Kidney epithelial cell (primary cell): ENCODE data around the gene UBE2U. TPM values are rescaled to one million over a fixed set of nuclear protein-coding genes. Genes with fewer than 3 reads are reported as not detected.
"Not testable (repeated sequence)": the region's sequence is repeated elsewhere in the genome, so short reads cannot be mapped to it uniquely, and the experiment has no call there.

Experiments
- DNase-seq: peaks from one replicate; pipeline ENCODE4 v3.0.0-alpha.2; 2010; ENCODE audit warnings: low read depth
- H3K27me3 ChIP-seq: 2 replicates; pipeline ENCODE4 v1.6.0; 2011; ENCODE audit warnings: low read length; ENCODE audit not compliant: control insufficient read depth, insufficient read depth
- H3K36me3 ChIP-seq: 2 replicates; pipeline ENCODE4 v1.5.1; 2011; ENCODE audit warnings: low read length; ENCODE audit not compliant: control insufficient read depth, insufficient read depth
- H3K4me3 ChIP-seq: 2 replicates; pipeline ENCODE4 v1.5.1; 2011; ENCODE audit warnings: low read depth, mild to moderate bottlenecking, control low read depth, low read length
- CTCF ChIP-seq: IDR thresholded peaks from 2 replicates; pipeline ENCODE4 v1.5.1; 2011; ENCODE audit warnings: mild to moderate bottlenecking, moderate library complexity, low read length, control low read depth, inconsistent platforms; ENCODE audit not compliant: insufficient read depth, poor library complexity, severe bottlenecking
- total RNA-seq: library from RNA; depleted of rRNA; stranded (reverse); fragments of >200 nt; gene quantifications from 2 replicates; pipeline ENCODE4 v1.2.3, GENCODE V29; 2015

UBE2U gene
- total RNA-seq, 1 donor from 2014 or later: not detected

GRCh38 chr1:64235910-64236309 is 32.5 kb downstream of the UBE2U start:
- no peaks in the 10 kb centered on the region for H3K27me3 ChIP-seq
- no peak for DNase-seq
- no peaks in the 10 kb centered on the region for H3K36me3 ChIP-seq
- H3K4me3 ChIP-seq: no peak overlapping the region
- no peak for TF ChIP-seq CTCF

- no peak for TF ChIP-seq CTCF
- no peak overlapping the region for H3K4me3 ChIP-seq
- DNase-seq: no peak
- no peaks in the 10 kb centered on the region for H3K36me3 ChIP-seq
- H3K27me3 ChIP-seq: no peaks in the 10 kb centered on the region
These were observed 33.1 kb downstream of the UBE2U start for GRCh38 chr1:64236541-64236954.

- H3K27me3 ChIP-seq, H3K4me3 ChIP-seq, DNase-seq, H3K36me3 ChIP-seq: not testable (repeated sequence)
These were observed 36.1 kb downstream of the UBE2U start for GRCh38 chr1:64239519-64239918.

GRCh38 chr1:64240206-64240605 is 36.8 kb downstream of the UBE2U start:
- no peak for DNase-seq
- Histone ChIP-seq H3K4me3 (no peak overlapping the region), H3K36me3 (no peaks in the 10 kb centered on the region), H3K27me3 (no peaks in the 10 kb centered on the region)
- peak; percentile 13 for TF ChIP-seq CTCF

- H3K27me3 ChIP-seq: no peaks in the 10 kb centered on the region
- DNase-seq: no peak
- TF ChIP-seq CTCF: no peak
- no peak overlapping the region for H3K4me3 ChIP-seq
- no peaks in the 10 kb centered on the region for H3K36me3 ChIP-seq
These were observed 37.6 kb downstream of the UBE2U start for GRCh38 chr1:64241069-64241468.

GRCh38 chr1:64242895-64243756 is 39.7 kb downstream of the UBE2U start:
- Histone ChIP-seq H3K27me3 (no peaks in the 10 kb centered on the region), H3K36me3 (no peaks in the 10 kb centered on the region), H3K4me3 (no peak overlapping the region)
- TF ChIP-seq CTCF: peak; percentile 28
- DNase-seq: no peak
